ENCODE data around the gene DBP. TPM values are rescaled to one million over a fixed set of nuclear protein-coding genes. Genes with fewer than 3 reads are reported as not detected.
A peak's percentile ranks its signal among the peaks of the same experiment; 100 is the strongest.

DBP gene
- total RNA-seq, 2 experiments from 2014 or later, result 34.0 to 34.8 TPM

- H3K4me3 Mint-ChIP-seq, result no peak overlapping the region
- DNase-seq (no peak), ATAC-seq (ENCODE audit: low read depth) (no peak)
- peaks cover 9% of the 10 kb centered on the region for H3K9me3 Mint-ChIP-seq
- peaks cover 7% of the 10 kb centered on the region for H3K4me1 Mint-ChIP-seq
- H3K27me3 Mint-ChIP-seq, result peaks cover 3% of the 10 kb centered on the region
- no peak overlapping the region for H3K27ac Mint-ChIP-seq
- H3K36me3 Mint-ChIP-seq, result peaks cover 2% of the 10 kb centered on the region
- POLR2A ChIA-PET, result interaction anchor here (2.4 kb wide), 1 partner anchor 28 kb away, joined by 10 read pairs; the partner anchor contains the start of gene CA11
Measured at GRCh38 chr19:48673436-48674100, 36.4 kb upstream of the DBP start.

DNA sequence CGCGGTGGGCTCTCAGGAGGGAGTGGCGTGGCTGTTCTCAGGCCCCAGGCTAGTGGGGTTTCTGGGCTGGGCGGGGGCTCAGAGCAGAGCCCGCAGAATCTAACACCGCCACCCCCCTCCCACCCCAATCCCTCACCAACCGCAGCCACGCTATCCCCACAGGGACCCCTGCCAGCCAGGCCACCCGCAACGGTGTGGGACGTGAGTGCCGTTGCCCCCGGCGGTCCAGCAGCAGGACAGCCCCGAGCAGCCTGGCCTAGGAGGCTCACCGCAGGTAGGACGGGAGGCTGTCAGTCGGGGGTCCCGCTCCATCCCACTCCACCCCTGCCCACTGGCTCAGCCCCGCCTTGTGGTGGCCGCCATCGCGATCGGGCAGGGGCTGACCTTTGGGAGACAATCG lies 35.8 kb upstream of the DBP start, which contains the start of gene NTN5:
Gene NTN5 (minus strand): TSS at position 24 of the 400 bp plus-strand sequence. CDS start 2,031 bp downstream, outside the sequence.
- peaks cover 3% of the 10 kb centered on the region for H3K27me3 Mint-ChIP-seq
- peaks cover 2% of the 10 kb centered on the region for H3K36me3 Mint-ChIP-seq
- H3K9me3 Mint-ChIP-seq, result peaks cover 9% of the 10 kb centered on the region
- H3K27ac Mint-ChIP-seq, result no peak within 1 kb of the TSS
- no peak for ATAC-seq (ENCODE audit: low read depth)
- no peak within 1 kb of the TSS for H3K4me3 Mint-ChIP-seq
- DNase-seq, result no peak
- H3K4me1 Mint-ChIP-seq, result peaks cover 7% of the 10 kb centered on the region
- POLR2A ChIA-PET, result no interaction called here

DNA sequence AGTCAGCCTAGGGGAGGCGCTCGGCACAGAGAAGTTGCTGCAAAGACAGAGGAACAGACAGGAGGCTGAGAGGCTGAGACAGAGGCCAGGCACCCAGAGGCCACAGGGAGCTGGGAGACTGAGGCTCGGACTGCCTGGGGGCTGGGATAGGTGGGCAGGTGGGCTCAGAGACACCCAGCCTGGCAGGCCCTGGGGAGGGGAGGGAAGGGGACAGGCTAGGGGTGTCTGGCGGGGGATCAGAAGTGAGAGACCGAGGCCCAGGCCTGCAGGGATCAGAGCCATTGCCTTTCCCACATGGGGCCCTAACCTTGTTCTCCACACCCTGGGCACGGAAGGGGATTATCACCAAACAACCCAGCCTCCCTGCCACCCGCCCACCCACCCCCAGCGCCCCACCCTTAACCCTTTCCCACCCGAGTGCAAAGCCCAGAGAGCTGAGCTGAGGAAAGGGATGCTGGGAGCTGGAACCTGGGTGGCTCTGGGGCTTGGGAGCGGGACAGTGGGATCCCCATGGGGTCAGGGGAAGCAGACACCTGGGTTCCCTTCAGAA lies 34.3 kb upstream of the DBP start:
- H3K27me3 Mint-ChIP-seq, result peaks cover 2% of the 10 kb centered on the region
- H3K9me3 Mint-ChIP-seq, result peaks cover 9% of the 10 kb centered on the region
- H3K4me1 Mint-ChIP-seq, result peaks cover 7% of the 10 kb centered on the region
- DNase-seq, result no peak
- no peak for ATAC-seq (ENCODE audit: low read depth)
- peaks cover 2% of the 10 kb centered on the region for H3K36me3 Mint-ChIP-seq
- POLR2A ChIA-PET, result no interaction called here
- H3K27ac Mint-ChIP-seq, result no peak overlapping the region
- no peak overlapping the region for H3K4me3 Mint-ChIP-seq

DNA sequence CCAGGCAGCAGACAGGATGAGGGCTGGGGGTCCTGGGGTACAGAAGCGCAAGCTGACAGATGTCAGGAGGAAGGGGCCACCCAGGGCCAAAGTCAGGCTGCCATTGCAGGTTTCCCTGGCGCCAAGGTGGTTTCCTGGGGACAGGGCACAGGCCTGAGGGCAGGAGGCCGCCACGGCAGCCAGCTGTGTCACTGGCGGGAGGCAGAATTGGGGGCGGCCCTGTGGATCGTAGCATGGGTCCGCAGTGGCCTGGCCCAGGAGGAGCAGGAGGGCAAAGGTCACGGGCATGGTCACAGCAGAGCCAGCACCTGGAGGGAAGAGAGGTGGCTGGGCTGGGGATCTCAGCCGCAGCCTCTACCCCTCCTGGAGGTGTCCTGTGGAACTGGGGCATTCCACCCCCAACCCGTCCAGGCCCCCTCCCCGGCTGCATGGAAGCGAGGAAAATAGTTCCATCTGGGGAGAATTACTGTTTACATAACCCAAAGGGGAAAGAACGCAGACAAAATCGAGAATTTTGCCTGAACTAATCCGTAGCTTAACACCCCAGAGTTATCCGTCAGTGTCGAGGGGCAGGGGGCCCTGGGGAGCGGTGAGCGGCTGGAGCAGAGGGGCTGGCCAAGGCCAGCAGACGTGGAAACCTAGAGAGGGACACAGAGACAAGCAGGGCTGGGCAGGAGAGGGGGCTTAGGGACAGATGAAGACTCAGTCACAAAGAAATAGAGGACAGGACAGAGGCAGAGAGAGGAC lies 33.7 kb upstream of the DBP start:
- DNase-seq, result no peak
- no peak overlapping the region for H3K4me3 Mint-ChIP-seq
- no peaks in the 10 kb centered on the region for H3K27me3 Mint-ChIP-seq
- H3K4me1 Mint-ChIP-seq, result peaks cover 7% of the 10 kb centered on the region
- H3K36me3 Mint-ChIP-seq, result peaks cover 2% of the 10 kb centered on the region
- no peak for ATAC-seq (ENCODE audit: low read depth)
- POLR2A ChIA-PET, result no interaction called here
- no peak overlapping the region for H3K27ac Mint-ChIP-seq
- H3K9me3 Mint-ChIP-seq, result peaks cover 9% of the 10 kb centered on the region

GRCh38 chr19:48669903-48670668 lies 32.9 kb upstream of the DBP start:
- peaks cover 2% of the 10 kb centered on the region for H3K36me3 Mint-ChIP-seq
- no peaks in the 10 kb centered on the region for H3K27me3 Mint-ChIP-seq
- peaks cover 3% of the 10 kb centered on the region for H3K4me1 Mint-ChIP-seq
- peak overlapping the region; percentile 51 for H3K27ac Mint-ChIP-seq
- peaks cover 9% of the 10 kb centered on the region for H3K9me3 Mint-ChIP-seq
- POLR2A ChIA-PET, result no interaction called here
- ATAC-seq (ENCODE audit: low read depth) (no peak), DNase-seq (no peak)
- no peak overlapping the region for H3K4me3 Mint-ChIP-seq

- Mint-ChIP-seq H3K4me1 (peaks cover 2% of the 10 kb centered on the region), H3K9me3 (peaks cover 9% of the 10 kb centered on the region), H3K4me3 (no peak overlapping the region), H3K36me3 (peaks cover 2% of the 10 kb centered on the region), H3K27ac (peak overlapping the region; percentile 62), H3K27me3 (no peaks in the 10 kb centered on the region)
- ATAC-seq (ENCODE audit: low read depth), result no peak
- POLR2A ChIA-PET, result no interaction called here
- no peak for DNase-seq
Measured at GRCh38 chr19:48668761-48669160, 31.6 kb upstream of the DBP start.

DNA sequence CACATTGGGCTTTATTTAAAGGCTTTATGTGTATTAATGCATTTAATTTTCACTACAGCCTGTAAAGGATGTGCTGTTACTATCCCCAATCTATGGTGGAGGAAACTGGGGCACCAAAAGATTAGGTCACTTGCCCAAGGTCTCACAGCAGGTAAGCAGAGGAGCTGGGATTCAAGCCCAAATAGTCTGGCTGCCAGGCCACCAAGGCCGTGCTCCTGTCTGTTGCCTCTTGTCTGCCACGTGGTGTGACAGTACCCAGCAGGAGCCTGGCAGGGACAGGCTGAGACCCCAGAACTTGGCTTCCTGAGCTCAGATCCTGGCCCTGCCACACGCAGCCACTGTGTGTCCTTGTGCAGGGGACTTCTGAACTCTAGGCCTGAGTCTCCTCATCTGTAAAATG lies 31.2 kb upstream of the DBP start:
- H3K4me3 Mint-ChIP-seq, result no peak overlapping the region
- DNase-seq, result no peak
- no peaks in the 10 kb centered on the region for H3K27me3 Mint-ChIP-seq
- H3K36me3 Mint-ChIP-seq, result peaks cover 2% of the 10 kb centered on the region
- peaks cover 2% of the 10 kb centered on the region for H3K4me1 Mint-ChIP-seq
- ATAC-seq (ENCODE audit: low read depth), result no peak
- H3K9me3 Mint-ChIP-seq, result peaks cover 9% of the 10 kb centered on the region
- POLR2A ChIA-PET, result no interaction called here
- H3K27ac Mint-ChIP-seq, result no peak overlapping the region

DNA sequence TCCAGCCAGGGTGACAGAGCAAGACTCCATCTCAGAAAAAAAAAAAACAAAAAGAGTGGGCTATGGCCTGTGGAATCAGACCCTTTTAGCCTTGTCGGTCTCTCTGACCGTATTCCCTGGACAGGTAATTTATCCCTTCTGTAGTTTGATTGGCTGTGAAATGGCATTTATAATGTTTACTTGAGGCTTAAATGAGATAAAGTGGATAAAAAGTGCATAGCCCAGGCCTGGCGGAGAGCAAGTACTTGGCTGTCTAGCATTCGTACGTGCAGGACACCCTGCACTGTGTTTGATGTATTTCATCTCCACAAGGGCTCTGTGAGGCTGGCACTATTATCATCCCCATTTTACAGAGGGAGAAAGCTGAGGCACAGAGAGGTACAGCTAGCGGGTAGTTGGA lies 28.6 kb upstream of the DBP start:
- no peak for ATAC-seq (ENCODE audit: low read depth)

DNA sequence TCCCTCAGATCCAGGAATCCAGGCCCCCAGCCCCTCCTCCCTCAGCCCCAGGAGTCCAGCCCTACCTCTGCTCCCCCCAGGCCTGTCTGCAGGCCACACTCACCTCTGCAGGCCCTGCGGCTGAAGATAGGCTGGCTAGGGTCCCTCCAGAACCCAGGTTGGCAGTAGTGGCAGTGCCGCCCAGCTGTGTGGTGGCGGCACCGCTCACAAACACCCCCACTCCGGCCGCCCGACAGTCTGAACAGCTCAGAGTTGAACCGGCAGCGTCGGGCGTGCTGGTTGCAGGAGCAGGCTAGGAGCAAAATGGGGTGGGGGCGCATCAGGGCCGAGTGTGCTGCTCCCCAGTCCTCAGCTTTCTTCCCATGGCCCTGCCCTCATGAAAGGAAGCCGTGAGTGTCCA lies 27.3 kb upstream of the DBP start:
- no peak overlapping the region for H3K4me3 Mint-ChIP-seq
- POLR2A ChIA-PET, result no interaction called here
- peaks cover 8% of the 10 kb centered on the region for H3K4me1 Mint-ChIP-seq
- H3K27me3 Mint-ChIP-seq, result no peaks in the 10 kb centered on the region
- peaks cover 2% of the 10 kb centered on the region for H3K36me3 Mint-ChIP-seq
- no peak for DNase-seq
- H3K27ac Mint-ChIP-seq, result no peak overlapping the region
- ATAC-seq (ENCODE audit: low read depth), result no peak
- H3K9me3 Mint-ChIP-seq, result peaks cover 3% of the 10 kb centered on the region

More for the DNA sequence above, 28.6 kb upstream of the DBP start:
- H3K27me3 Mint-ChIP-seq, result no peaks in the 10 kb centered on the region
- H3K27ac Mint-ChIP-seq, result no peak overlapping the region
- DNase-seq, result no peak
- peaks cover 9% of the 10 kb centered on the region for H3K9me3 Mint-ChIP-seq
- POLR2A ChIA-PET, result no interaction called here
- peaks cover 6% of the 10 kb centered on the region for H3K4me1 Mint-ChIP-seq
- H3K4me3 Mint-ChIP-seq, result no peak overlapping the region
- peaks cover 2% of the 10 kb centered on the region for H3K36me3 Mint-ChIP-seq

DNA sequence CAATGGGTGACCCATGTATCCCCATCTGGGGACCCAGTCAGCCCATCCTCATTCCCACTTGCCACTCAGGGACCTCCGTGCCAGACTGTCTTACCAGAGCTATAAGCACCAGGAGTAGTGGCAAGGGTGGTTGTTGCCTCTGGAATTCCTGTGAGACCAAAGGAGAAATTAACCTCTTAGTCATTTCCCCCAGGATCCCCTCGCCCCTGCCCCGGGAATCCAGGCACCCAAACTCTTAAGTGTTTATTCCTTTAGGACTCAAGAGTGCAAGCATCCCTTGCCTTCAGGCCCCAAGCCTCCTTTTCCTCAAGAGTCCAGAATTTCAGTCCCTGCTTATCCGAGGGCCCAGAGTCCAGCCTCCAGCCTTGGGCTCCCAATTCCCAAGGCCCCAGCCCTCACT lies 26.5 kb upstream of the DBP start:
- H3K27ac Mint-ChIP-seq, result no peak overlapping the region
- H3K36me3 Mint-ChIP-seq, result no peaks in the 10 kb centered on the region
- H3K4me1 Mint-ChIP-seq, result peaks cover 6% of the 10 kb centered on the region
- ATAC-seq (ENCODE audit: low read depth) (no peak), DNase-seq (no peak)
- H3K4me3 Mint-ChIP-seq, result no peak overlapping the region
- H3K27me3 Mint-ChIP-seq, result no peaks in the 10 kb centered on the region
- POLR2A ChIA-PET, result no interaction called here
- peaks cover under 1% of the 10 kb centered on the region for H3K9me3 Mint-ChIP-seq

DNA sequence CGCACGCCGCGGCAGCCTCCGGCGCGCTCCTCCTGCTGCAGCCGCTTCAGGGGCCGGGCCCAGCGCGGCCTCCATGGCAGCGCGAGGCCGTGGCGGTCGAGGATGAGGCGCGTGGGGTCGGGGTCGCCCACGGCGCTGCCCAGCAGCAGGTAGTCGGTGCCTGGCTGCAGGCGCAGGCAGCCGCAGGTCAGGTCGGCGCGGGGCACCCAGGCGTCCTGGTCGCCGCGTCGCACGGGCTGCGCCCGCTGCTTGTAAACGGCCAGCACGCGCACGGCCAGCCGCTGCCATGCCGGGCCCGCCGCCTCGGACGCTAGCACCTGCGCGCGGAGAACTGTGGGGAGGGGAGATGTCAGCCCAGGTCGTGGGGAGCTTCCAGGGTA lies 24.5 kb upstream of the DBP start:
- Mint-ChIP-seq H3K4me3 (no peak overlapping the region), H3K27me3 (peaks cover 5% of the 10 kb centered on the region), H3K27ac (no peak overlapping the region), H3K9me3 (no peaks in the 10 kb centered on the region), H3K4me1 (peaks cover 6% of the 10 kb centered on the region), H3K36me3 (no peaks in the 10 kb centered on the region)
- POLR2A ChIA-PET, result interaction anchor here (0.5 kb wide), 1 partner anchor 43 kb away, joined by 3 read pairs; no protein-coding TSS in a partner anchor
- ATAC-seq (ENCODE audit: low read depth) (no peak), DNase-seq (no peak)

DNA sequence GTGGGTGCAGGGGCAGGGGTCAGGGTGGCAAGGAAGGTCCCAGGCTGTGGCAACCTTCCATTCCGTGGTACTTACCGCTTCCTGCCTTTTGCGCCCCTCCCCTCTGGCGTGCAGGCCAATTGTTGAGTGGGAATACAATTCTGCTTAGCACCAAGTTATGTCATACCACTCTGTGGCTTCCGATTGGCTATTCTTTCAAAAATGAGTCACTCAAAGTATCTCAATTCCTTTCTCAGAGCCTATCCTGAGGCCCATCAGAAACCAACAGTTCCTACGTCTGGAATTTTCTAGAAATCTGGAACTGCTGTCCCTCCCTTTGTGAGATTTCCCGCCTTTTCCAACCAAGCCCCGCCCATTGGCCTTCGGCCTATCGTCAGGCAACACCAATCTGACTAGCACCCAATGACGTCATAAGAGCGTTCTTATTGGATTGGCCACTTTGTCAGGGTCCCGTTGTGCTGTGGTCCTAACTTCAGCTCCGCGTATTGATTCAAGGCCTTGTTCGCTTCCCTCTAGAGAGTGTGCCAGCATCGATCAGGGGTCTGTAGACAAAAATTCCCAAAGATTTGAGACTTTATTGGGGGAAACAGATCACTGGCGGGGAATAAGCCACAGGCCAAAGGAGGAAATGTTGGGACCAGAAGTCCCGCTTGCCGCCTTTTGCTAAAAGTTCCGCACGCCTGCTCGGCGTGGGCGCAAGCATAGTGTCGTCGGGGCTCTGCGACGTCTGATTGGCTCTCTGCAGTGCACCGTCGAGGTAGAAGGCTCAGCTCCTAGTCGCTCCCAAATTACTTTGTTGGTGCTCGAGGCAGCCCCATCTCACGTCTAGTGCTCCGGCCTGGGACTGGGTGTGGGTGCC lies 23.9 kb upstream of the DBP start:
- POLR2A ChIA-PET, result interaction anchor here (0.5 kb wide), 1 partner anchor 1206 kb away, joined by 3 read pairs; the partner anchor contains the start of gene PNKP
- peak overlapping the region; percentile 92 for H3K27ac Mint-ChIP-seq
- H3K9me3 Mint-ChIP-seq, result no peaks in the 10 kb centered on the region
- H3K36me3 Mint-ChIP-seq, result no peaks in the 10 kb centered on the region
- peak; percentile 78 for DNase-seq
- peaks cover 6% of the 10 kb centered on the region for H3K4me1 Mint-ChIP-seq
- peak overlapping the region; percentile 65 for H3K4me3 Mint-ChIP-seq
- ATAC-seq (ENCODE audit: low read depth), result peak; percentile 93
- peaks cover 5% of the 10 kb centered on the region for H3K27me3 Mint-ChIP-seq

All from activated naive CD8-positive, alpha-beta T cell treated with anti-CD3 and anti-CD28 coated beads, Interleukin-2, amount 10 ng/mL, durations not matched to agents 7 days and 5 days (primary cell).